HG02678 (cell line): ENCODE data around the gene HTR5A.

ENCODE experiments used
- ATAC-seq: cut with Tn5 transposase; IDR thresholded peaks from one replicate; pipeline ENCODE4 v1.9.1; 2021; ENCODE audit warnings: mild to moderate bottlenecking, moderate library complexity; ENCODE audit not compliant: unreplicated experiment

Gene HTR5A

GRCh38 chr7:155084969-155085368, 14.8 kb downstream of the HTR5A start:
- ATAC-seq, result no peak

GRCh38 chr7:155090684-155091083, 20.6 kb downstream of the HTR5A start:
- no peak for ATAC-seq

- ATAC-seq, result no peak
These were observed 23.5 kb downstream of the HTR5A start for GRCh38 chr7:155093596-155093995.

- ATAC-seq, result no peak
These were observed 24.6 kb downstream of the HTR5A start for GRCh38 chr7:155094636-155095135.

GRCh38 chr7:155097338-155097737, 27.2 kb downstream of the HTR5A start:
- no peak for ATAC-seq

- ATAC-seq, result no peak
These were observed 33.7 kb downstream of the HTR5A start for GRCh38 chr7:155103839-155104238.

GRCh38 chr7:155104913-155105312, 34.8 kb downstream of the HTR5A start:
- no peak for ATAC-seq

GRCh38 chr7:155106356-155106755, 36.2 kb downstream of the HTR5A start:
- ATAC-seq, result no peak

GRCh38 chr7:155107126-155107525, 37.0 kb downstream of the HTR5A start:
- no peak for ATAC-seq

- ATAC-seq, result no peak
These were observed 38.2 kb downstream of the HTR5A start for GRCh38 chr7:155108144-155108901.

GRCh38 chr7:155109121-155109520, 39.0 kb downstream of the HTR5A start:
- ATAC-seq, result no peak

GRCh38 chr7:155115288-155115687, 45.2 kb downstream of the HTR5A start:
- ATAC-seq, result no peak

GRCh38 chr7:155119801-155120382, 49.8 kb downstream of the HTR5A start:
- ATAC-seq, result no peak

- ATAC-seq, result no peak
These were observed 50.3 kb downstream of the HTR5A start for GRCh38 chr7:155120460-155120859.

GRCh38 chr7:155122831-155123230, 52.7 kb downstream of the HTR5A start:
- ATAC-seq, result no peak

GRCh38 chr7:155123413-155123812, 53.3 kb downstream of the HTR5A start:
- ATAC-seq, result no peak

GRCh38 chr7:155124706-155125105, 54.6 kb downstream of the HTR5A start:
- ATAC-seq, result no peak

GRCh38 chr7:155129186-155129585, 59.1 kb downstream of the HTR5A start:
- no peak for ATAC-seq

GRCh38 chr7:155129789-155130188, 59.7 kb downstream of the HTR5A start:
- ATAC-seq, result no peak

- ATAC-seq, result no peak
These were observed 60.4 kb downstream of the HTR5A start for GRCh38 chr7:155130493-155130892.

GRCh38 chr7:155131090-155131489, 61.0 kb downstream of the HTR5A start:
- no peak for ATAC-seq

- no peak for ATAC-seq
These were observed 62.3 kb downstream of the HTR5A start for GRCh38 chr7:155132431-155132830.
